Right renal pelvis (tissue), 4 donors: Measurements from ENCODE around the gene HGS. TPM values are rescaled to one million over a fixed set of nuclear protein-coding genes. Genes with fewer than 3 reads are reported as not detected.

Source experiments
- DNase-seq, 4 donors: peaks; one replicate each; pipeline ENCODE4 v3.0.0-alpha.2; 2013; ENCODE audit warnings: low read depth in 4 of 4, low spot score in 3 of 4, missing footprints in 1 of 4
- polyA plus RNA-seq, 4 donors: library from polyadenylated mRNA; unstranded; fragments of 120-200 nt; gene quantifications; one replicate each; pipeline ENCODE4 v1.2.1, GENCODE V29; 2013; ENCODE audit not compliant: insufficient read length in 4 of 4

The HGS gene
- polyA plus RNA-seq, 4 donors, result 94.3 to 104 (median 98.0) TPM

DNA sequence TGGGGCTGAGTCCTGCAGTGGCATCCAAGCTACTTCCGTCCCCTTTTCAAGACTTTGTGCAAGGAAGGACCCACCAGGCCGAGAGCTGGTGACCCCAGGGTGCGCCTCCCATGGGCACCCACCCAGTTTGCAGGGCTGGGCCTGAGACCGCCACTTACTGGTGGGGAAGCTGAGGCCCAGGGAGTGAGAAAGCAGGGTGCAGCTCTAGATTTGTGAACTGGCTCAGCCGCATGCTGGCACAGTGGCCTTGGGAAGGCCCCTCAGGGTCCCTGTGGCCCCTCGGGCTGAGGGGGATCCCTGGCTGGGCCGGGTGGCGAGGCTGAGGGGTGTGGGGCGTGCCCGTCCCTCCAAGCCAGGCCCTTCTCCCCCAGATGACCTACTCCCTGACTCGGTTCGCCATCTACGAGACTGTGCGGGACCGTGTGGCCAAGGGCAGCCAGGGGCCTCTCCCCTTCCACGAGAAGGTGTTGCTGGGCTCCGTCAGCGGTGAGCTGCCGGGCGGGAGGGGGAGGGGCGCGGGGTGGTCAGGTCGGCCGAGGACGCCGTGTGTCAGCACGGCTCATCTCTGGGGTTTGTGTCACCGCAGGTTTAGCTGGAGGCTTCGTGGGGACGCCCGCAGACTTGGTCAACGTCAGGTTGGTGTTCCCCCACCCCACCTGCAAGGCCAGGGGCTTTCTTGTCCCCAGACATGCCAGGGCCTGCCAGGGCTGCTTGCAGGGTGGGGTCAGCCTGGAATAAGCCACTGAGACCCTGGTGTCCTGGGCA is 31.5 kb downstream of the HGS start:
- no peak for DNase-seq

DNA sequence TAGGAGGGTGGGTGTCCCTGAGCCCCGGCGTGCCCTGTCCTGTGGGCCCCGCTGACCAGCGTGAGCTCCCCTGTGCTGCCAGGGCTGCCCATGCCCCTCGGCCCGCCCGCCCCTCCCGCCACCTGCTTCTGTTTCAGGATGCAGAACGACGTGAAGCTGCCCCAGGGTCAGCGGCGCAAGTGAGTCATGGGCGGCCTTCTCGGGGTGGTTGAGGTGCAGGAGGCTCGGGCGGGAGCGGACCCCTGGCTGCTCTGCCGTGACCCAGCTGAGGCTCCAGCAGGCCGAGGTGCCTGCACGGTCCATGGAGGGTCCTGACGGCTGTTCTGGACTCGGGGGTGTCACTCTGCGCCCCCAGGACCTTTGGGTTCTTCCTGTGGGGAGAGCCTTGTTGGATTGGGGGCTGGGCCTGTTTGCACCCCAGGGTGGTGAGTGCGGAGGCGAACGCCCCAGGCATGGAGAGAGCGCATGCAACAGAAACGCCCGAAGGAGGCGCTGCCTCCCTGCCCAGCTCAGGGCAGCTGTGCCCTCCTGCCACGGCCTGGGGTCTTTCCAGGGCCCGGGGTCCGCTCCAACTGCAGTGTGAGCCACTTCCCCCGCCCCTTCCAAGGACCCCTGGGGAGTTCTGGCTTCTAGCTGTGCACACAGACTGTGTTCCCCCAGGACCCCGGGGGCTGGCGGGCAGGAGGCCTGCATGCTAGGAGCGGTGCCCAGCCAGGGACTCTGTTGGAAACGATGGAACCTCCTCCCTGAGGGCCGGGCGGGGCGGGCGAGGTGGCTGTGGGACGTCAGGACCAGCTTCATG is 32.3 kb downstream of the HGS start:
- DNase-seq, result no peak

DNA sequence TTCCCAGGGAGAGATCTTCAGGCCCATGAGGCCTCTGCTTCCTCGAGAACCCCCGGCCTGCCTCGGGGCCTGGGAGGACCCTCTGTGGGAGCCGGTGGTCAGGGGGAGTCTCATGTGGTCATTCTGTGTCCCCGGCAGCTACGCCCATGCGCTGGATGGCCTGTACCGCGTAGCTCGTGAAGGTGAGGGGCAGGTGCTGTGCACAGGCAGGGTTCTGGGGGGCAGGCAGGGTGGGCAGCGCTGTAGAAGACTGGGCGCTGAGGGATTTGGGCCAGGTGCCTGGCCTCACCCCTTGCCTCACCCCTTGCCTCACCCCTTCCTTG is 32.8 kb downstream of the HGS start:
- DNase-seq, result no peak

DNA sequence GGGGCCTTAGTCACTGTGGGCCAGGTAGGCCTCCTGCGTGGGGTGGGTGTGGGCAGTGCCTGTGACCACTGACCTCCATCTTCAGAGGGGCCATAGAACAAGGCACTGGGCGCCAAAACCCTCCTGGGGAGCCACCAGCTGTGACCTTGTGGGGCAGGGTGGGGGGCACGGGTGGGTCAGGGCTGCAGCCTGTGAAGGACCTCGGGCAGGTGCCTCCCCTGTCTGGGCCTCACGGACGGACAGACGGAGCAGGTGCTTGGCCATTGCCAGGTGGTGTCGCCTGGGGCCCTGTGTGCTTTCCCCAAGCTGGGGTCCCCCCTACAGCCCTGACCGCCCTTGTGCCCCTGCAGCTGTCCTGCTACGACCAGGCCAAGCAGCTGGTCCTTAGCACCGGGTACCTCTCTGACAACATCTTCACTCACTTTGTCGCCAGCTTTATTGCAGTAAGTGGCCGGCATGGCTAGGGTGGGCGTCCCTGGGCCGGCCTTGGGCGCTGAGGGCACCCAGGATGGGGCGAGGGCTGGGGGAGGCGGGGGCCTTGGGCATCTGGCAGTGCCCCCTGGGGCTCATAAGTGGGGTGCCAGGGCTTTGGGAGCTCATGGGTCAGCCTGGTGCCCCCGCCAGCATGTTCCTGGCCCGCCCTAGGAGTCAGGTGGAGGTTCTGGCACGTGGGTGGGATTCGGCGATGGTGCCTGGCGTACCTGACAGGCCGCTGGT is 33.4 kb downstream of the HGS start:
- DNase-seq, result no peak

DNA sequence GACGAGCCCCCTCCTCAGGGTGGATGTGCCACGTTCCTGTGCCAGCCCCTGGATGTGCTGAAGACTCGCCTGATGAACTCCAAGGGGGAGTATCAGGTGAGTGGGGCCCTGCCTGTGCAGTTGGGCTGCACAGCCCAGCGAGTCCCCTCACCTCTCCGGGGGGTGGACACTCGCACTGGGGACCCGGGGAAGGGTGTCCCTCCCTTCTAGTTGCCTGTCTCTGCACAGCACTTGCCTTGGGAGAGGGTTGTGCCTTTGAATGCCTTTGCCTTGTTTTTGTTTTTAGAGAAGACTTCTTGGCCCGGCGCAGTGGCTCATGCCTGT is 33.9 kb downstream of the HGS start:
- DNase-seq, result no peak

DNA sequence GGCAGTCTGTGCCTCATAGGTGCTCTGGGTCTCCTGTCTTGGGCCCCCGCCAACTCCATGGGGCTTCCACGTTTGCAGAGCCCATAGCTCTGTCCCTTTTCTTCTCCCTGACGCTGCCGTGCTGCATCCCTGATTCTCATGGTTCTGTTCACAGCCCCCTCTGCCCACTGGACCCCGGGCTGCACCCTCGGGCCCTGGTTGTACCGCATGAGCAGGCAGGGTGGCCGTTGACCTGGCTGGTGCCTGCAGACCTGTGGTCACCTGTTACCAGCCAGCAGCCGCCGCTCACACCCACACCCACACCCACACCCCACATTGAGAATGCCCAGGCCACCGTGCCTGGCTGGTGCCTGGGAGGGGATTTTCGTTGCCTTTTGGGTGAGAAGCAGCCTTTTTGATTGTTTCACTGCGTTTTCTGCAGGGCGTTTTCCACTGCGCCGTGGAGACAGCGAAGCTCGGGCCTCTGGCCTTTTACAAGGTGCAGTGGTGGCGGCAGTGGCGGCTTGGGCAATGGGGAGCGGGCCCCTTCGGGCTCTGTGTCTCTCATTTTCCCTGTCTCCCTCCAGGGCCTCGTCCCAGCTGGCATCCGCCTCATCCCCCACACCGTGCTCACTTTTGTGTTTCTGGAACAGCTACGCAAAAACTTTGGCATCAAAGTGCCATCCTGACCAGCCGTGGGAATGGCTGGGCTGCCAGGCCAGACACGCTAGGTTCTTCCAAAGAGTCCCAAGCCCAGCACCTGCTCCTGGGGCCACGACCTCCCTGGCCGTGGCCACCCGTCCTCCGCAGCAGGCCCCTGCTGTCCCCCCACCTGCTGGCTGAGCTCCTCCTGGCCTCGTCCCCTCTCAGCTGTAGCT is 35.8 kb downstream of the HGS start:
- no peak for DNase-seq

DNA sequence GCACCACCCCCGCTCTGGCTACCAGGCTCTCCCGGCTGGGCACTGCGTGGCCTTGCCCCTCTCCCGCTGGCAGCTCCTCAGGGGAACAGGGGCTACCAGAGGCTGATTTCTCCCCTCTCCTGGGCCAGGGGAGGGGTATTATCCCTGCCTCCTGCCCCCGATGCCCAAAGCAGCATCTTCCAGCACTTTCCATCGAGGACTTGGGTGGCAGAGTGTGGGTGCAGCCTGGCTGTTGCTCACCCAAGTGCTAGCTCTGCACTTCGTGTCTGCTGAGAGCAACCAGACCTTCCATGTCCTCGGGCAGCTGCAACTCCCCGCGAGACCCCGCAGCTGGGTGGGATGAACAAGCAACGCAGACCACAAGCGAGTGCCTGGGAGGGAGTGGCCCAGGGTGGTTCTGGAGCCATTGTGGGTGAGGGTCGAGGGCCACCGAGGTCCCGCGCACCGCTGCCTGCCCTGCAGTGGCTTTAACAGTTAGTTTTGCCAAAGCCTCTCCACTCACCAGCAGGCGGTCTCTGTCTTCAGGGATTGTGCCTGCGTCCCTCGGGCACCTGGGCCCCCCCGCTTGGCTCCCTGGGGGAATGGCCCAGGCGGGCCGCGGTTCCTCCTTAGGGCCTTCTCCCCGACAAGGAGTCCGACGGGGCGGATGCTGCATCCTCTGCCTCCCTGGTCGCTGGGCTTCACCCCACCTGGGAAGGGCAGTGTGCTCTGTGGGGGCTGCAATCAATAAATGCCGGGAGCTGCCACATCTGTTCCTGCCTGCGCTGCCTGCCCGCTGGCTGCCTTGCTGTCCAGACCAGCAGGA is 36.7 kb downstream of the HGS start:
- DNase-seq, result no peak

DNA sequence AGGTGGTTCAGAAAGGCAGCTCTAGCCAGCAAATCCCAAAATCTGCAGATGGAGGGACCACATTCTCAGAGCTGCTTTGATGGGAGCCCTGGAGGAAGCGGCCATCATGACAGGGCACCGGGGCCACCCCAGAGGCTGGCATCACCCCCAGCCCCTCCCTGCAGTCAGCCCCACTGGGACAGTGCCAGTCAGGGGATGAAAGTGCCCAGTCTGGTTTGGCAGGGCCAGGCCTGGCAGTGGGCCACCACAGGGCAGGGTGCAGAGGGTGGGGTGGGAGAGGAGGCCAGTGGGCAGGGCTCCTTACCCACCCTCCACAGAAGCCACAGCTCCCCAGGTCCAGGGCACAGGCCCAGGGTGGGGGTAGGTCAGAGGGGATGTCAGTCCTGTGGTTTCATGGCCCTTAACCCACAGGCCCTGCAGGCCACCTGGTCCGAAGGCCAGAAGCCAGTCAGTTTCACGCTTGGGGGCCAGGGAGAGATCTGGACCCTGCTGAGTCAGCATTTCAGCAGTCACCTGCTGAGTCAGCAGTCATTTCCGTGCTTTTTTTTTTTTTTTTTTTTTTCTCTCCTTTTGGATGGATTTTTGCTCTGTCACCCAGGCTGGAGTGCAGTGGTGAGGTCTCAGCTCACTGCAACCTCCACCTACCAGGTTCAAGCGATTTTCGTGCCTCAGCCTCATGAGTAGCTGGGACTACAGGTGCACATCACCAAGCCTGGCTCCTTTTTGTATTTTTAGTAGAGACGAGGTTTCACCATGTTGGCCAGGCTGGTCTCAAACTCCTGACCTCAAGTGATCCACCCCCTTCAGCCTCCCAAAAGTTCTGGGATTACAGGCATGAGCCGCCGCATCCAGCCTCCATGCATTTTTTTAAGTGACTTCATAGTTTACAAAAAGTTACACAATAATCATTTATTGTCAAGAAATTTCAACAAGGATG is 38.6 kb downstream of the HGS start:
- no peak for DNase-seq

DNA sequence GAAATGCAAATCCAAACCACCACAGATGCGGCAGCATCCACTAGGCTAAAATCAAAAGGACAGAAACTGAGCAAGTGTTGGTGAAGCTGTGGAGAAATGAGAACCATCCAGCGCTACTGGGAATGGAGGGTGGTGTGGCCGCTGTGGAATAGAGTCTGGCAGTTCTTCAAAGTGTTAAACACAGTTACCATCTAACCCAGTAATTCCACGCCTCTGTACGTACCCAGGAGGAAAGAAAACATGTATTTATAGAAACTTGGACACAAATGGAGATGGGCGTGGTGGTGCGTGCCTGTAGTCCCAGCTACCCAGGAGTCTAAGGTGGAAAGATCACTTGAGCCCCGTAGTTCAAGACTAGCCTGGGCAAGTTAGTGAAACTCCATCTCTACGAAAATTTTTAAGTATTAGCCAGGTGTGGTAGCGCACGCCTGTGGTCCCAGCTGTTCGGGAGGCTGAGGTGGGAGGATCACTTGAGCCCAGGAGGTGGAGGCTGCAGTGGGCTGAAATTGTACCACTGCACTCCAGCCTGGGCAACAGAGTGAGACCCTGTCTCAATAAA is 39.9 kb downstream of the HGS start:
- DNase-seq, result no peak

DNA sequence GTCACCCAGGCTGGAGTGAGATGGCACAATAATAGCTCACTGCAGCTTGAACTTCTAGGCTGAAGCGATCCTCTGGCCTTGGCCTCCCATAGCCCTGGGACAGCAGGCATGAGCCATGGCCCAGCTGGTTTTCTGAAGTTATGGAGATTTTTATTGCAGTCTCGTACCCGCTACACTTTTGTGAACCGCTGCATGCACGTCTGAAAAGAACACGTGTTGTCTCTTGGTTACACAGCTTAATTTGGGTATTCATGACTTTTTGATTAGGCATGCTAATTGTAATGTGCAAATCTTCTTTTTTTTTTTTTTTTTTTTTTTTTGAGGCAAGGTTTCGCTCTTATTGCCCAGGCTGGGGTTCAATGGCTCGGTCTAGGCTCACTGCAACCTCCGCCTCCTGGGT is 41.6 kb downstream of the HGS start:
- no peak for DNase-seq

DNA sequence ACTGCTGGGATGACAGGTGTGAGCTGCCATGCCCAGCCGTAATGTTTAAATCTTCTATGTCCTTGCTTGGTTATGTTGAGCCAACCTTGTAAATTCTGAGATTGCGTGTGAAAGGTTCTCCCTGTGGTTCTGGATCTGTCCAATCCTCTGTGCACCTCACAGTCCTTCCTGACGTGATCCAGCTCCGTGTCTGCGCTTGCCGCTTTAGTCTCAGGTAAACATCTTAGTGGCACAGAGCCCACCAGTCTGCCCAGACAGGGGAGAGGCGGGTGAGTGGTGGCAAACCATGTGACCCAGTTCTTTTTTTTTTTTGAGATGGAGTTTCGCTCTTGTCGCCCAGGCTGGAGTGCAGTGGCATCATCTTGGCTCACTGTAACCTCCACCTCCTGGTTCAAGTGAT is 42.2 kb downstream of the HGS start:
- DNase-seq, result no peak

DNA sequence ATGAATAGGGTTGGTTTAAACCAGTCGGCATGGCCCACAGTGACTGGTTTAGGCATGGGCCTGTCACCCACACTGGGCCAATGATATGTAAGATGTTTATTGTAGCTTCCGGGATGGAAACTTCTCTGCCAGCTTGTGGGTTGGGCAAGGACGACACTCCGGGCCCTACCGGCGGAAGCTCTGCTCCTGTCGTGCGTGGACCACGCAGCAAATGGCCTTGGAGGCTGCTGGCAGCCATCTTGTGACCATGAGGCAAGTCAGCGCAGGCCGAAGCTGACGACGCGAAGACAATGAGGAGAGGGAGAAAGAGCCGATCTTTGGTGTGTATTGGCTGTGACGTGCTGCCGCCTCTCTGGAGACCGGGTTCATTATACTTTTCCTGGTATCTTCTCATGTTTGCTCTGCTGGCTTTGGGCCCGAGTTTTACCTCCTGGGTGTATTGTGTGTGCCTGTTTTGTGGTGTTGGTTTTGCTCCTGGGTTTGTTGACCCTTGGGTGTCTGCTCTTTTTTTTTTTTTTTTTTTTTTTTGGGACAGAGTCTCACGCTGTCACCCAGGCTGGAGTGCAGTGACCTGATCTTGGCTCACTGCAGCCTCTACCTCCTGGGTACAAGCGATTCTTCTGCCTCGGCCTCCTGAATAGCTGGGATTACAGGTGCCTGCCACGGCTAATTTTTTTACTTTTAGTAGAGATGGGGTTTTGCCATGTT is 43.7 kb downstream of the HGS start:
- DNase-seq, result no peak

DNA sequence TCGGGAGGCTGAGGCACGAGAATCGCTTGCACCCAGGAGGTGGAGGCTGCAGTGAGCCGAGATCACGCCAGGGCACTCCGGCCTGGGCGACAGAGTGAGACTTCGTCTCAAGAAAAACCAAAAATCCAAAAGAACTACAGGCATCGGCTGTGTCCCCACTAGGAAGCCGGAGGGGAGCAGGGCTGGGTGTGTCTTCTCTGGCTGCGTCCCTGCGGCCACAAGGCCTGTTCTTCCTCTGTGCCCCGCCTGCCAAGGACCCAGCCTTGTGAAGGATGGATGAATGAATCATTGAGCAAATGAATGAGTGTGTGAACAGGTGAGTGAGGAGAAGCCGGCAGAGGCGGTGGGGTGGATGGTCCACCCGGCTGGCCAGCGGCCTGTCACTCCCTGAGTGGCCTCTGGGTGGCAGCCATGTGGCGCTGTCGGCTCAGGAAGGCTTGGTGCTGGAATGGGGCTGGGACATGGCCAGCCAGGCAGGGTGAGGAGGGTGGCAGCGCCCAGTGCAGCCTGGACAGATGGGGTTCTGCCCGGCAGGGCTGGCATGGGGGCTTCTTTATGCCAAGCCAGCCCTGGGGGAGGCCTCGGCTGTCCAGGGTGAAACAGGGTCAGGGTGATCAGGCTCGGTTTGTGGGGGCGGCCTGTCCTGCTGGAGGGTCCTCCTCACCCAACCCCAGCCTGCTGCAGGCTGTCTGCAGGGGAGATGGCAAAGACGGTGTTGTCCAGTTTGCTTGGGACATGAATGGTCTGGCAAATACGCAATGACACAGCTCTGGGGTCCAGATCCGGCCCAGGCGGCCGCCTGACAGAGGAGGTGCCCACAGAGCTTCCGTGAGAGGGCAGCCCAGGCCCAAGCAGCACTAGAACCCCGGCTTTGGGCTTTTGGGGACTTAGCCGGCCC is 49.9 kb downstream of the HGS start:
- peak; percentile 38 to 60 (median 51) for DNase-seq

DNA sequence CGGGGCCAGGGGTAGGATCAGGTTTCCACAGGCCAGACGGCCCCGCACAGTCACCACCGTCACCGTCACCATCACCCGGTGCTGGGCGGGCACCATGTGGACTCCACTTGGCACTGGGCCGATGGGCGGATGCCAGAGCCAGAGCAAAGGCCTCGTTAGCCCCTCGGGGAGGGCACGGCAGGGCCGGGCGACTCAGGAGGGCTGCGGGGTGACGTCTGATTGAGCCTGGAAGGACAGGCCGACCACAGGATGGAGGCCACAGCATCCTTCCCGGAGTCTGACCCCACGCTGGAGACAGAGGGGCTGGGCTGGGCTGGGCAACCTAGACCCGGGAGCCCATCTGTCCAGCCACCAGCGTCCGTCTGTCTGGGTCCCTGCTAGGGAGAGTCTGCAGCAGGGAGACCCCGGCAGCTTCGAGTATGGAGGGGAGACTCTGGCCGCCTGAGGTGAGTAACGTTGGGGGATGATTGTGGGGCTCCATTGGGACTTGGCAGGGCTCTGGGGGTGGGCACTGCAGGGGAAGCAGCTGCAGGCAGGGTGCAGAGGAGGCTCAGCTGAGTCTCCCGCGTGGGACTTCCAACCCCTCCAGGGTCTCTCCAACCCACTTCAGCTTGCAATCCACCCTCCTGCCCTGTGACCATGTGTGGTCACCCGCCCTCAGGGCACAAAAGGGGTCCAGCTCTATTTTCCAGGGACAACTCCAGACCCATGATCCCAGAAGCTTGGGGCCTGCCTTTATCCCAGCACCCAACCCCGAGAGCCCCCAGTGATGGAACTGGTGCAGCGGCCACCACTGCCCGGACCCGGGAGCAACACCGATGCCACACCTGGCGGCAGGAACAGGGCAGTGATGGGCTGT is 50.8 kb downstream of the HGS start:
- no peak for DNase-seq

DNA sequence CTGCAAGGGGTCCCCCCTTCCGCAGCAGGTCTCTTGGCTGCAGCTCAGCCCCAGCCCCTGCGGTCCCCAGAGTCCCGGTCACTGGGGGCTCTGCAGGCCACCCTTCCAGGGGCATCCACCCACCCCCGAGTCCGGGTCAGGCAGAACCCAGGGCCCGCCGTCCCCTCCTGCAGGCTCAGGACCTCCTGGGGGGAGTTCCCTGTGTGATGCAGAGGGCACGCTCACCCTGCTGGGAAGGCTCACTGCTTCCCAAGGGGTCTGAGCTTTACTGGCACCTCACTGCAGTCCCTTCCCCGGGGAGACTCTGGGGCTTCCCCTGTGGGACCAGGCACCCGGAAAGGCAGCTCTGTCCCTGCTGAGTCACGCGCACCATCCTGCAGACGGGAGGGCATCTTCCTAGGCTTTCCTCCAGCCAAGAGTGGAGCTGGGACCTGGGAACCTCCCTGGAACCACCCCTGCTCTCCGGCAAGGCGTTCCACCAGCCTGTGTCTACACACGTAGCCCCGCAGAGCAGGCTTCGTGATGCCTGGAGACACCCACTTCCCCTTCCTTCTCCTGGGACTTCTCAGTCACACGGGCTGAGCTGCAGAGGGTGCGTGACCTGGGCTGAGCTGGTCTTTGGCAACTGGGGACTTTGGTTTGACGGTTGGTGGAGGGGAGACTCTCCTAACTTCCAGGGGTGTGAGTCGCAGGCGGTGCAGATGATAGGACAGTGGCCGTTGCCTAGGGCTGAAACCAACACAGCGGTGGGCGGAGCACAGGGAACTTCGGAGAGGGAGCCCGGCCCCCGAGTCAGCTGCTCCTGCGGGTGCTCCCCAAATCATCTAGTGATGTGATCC is 51.7 kb downstream of the HGS start:
- no peak for DNase-seq
